ENCODE results near the gene CACNG4.

DNA sequence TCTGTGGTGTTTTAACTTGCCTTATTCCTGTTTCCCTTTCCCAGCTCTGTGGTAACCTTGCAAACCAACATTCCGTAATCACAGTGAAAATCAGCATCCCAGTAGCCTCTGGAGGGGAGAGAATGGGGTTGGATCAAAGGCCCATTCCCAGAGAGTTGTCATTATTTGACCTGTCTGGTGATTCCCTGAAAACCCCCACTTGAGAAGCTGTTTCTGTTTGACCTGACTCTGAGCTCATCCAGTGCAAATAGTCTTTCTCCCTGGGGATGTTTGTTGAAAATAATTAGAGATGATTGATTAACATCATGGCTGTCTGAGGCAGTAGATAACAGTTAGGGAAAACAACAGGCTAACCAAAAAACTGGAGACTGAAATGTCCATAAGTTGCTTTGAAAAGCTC is 82.9 kb downstream of the CACNG4 start:
- TF ChIP-seq, protein P1, sequence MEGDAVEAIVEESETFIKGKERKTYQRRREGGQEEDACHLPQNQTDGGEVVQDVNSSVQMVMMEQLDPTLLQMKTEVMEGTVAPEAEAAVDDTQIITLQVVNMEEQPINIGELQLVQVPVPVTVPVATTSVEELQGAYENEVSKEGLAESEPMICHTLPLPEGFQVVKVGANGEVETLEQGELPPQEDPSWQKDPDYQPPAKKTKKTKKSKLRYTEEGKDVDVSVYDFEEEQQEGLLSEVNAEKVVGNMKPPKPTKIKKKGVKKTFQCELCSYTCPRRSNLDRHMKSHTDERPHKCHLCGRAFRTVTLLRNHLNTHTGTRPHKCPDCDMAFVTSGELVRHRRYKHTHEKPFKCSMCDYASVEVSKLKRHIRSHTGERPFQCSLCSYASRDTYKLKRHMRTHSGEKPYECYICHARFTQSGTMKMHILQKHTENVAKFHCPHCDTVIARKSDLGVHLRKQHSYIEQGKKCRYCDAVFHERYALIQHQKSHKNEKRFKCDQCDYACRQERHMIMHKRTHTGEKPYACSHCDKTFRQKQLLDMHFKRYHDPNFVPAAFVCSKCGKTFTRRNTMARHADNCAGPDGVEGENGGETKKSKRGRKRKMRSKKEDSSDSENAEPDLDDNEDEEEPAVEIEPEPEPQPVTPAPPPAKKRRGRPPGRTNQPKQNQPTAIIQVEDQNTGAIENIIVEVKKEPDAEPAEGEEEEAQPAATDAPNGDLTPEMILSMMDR (IDR thresholded peaks at IDR 0.05) = no peak
- TF ChIP-seq POLR2A (IDR thresholded peaks at IDR 0.05) = no peak

Measured in uterus (tissue), 2 donors.